Lower leg skin (tissue), 4 donors: Measurements from ENCODE around the gene RNF225. TPM values are rescaled to one million over a fixed set of nuclear protein-coding genes. Genes with fewer than 3 reads are reported as not detected.

ENCODE experiments used
- DNase-seq, 2 donors: peaks; one replicate each; pipeline ENCODE4 v3.0.0-alpha.2; 2019; ENCODE audit warnings: low spot score in 2 of 2
- H3K4me3 ChIP-seq: fragments of 200-600 bp; sonication (generic); 2 replicates; pipeline ENCODE4 v1.5.1; 2017; ENCODE audit warnings: mild to moderate bottlenecking, low read depth; ENCODE audit not compliant: poor library complexity, severe bottlenecking
- CTCF ChIP-seq, 3 donors: fragments of 450-650 bp; IDR thresholded peaks; one replicate each; pipeline ENCODE4 v1.5.1; 2016; ENCODE audit warnings: antibody characterized with exemption in 3 of 3, mild to moderate bottlenecking in 3 of 3, moderate library complexity in 2 of 3
- POLR2A ChIP-seq, 2 donors: fragments of 450-650 bp; IDR thresholded peaks; one replicate each; pipeline ENCODE4 v1.6.1; 2016 to 2017; ENCODE audit warnings: antibody characterized with exemption in 2 of 2, mild to moderate bottlenecking in 1 of 2, moderate library complexity in 1 of 2
- WGBS, 2 donors: methylation state at CpG; one replicate each; pipeline ENCODE4 v1.1.5; 2018; 5-methylcytosine and 5-hydroxymethylcytosine counted together
- intact Hi-C: fragments of 100-400 bp; cut with DNase I; formaldehyde crosslinking; loops from one replicate; pipeline ENCODE4 v1.15.0; 2023; ENCODE audit warnings: low total_unique reads
- total RNA-seq, 4 donors: library from RNA; depleted of rRNA; stranded (reverse); fragments of >200 nt; gene quantifications; one replicate each; pipeline ENCODE4 v1.1.0, GENCODE V29; 2016

RNF225 gene
- total RNA-seq, 4 donors from 2014 or later: 30.4 to 62.7 (median 42.7) TPM

- intact Hi-C loops: no loop called here
- TF ChIP-seq CTCF (IDR thresholded peaks at IDR 0.05) (no peak), POLR2A (IDR thresholded peaks at IDR 0.05) (no peak)
- 88 to 91% methylated on average over 26 of the region's 26 CpGs for WGBS, 2 donors
- H3K4me3 ChIP-seq: no peak overlapping the region
- DNase-seq: no peak
Measured at GRCh38 chr19:58392945-58393724, 2.3 kb upstream of the RNF225 start.

GRCh38 chr19:58393725-58394033, 1.8 kb upstream of the RNF225 start:
- WGBS, 2 donors: 83 to 86% methylated on average over 4 of the region's 4 CpGs
- TF ChIP-seq CTCF (IDR thresholded peaks at IDR 0.05) (no peak), POLR2A (IDR thresholded peaks at IDR 0.05) (no peak)
- intact Hi-C loops: no loop called here

GRCh38 chr19:58394821-58395219, 636 bp upstream of the RNF225 start:
- WGBS, 2 donors: 48 to 55% methylated on average over 3 of the region's 3 CpGs

More at GRCh38 chr19:58393725-58394033, 1.8 kb upstream of the RNF225 start:
- H3K4me3 ChIP-seq: no peak overlapping the region
- DNase-seq: no peak

GRCh38 chr19:58395979-58396627, 647 bp downstream of the RNF225 start:
- no peak for DNase-seq
- no peak for TF ChIP-seq CTCF (IDR thresholded peaks at IDR 0.05)
- TF ChIP-seq POLR2A (IDR thresholded peaks at IDR 0.05): no peak
- intact Hi-C loops: no loop called here
- H3K4me3 ChIP-seq: no peak overlapping the region
- WGBS, 2 donors: 9 to 10% methylated on average over 15 to 20 of the region's 75 CpGs

More at GRCh38 chr19:58394821-58395219, 636 bp upstream of the RNF225 start:
- DNase-seq: no peak
- H3K4me3 ChIP-seq: no peak overlapping the region
- intact Hi-C loops: no loop called here
- TF ChIP-seq CTCF (IDR thresholded peaks at IDR 0.05) (no peak), POLR2A (IDR thresholded peaks at IDR 0.05) (no peak)

GRCh38 chr19:58396691-58397532, 1.5 kb downstream of the RNF225 start:
- H3K4me3 ChIP-seq: no peak overlapping the region
- intact Hi-C loops: no loop called here
- 46 to 55% methylated on average over 28 to 34 of the region's 58 CpGs for WGBS, 2 donors
- DNase-seq: no peak
- no peak for TF ChIP-seq CTCF (IDR thresholded peaks at IDR 0.05)
- TF ChIP-seq POLR2A (IDR thresholded peaks at IDR 0.05): no peak
